AG09319 (cell line): ENCODE measurements around the gene ACTR1A.
"Not testable (repeated sequence)": the region's sequence is repeated elsewhere in the genome, so short reads cannot be mapped to it uniquely, and the experiment has no call there.

Experiments
- DNase-seq: peaks from one replicate; pipeline ENCODE4 v3.0.0-alpha.2; 2010; ENCODE audit warnings: low read depth; ENCODE audit errors: extremely low read depth
- TF ChIP-seq, protein P1 (sequence below): IDR thresholded peaks from 2 replicates; pipeline ENCODE4 v1.5.1; 2011; ENCODE audit warnings: low read depth, mild to moderate bottlenecking, inconsistent platforms, low read length, moderate library complexity

Gene ACTR1A

DNA sequence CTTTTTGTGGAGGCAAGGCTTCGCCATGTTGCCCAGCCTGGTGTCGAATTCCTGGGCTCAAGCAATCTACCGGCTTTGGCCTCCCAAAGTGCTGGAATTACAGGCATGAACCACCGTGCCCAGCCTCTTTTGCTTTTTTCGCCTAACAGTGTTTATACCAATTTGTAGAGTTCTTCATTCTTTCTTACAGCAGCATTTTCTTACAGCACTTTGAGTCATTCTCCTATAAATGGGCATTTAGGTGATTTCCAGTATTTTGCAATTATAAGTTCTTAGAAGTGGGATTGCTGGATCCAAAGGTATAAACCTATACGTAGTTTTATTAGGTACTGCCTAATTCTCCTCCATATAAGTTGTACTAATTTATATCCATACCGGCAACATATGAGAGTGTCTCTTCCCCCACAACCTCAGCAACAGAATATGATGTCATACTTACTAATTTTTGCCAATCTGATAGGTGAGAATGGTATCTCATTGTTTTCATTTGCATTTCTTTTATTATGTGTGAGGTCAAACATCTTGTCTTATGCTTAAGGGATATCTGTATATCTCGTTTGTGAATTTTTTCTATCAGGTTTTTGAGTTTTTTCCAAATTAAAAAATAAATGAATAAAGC, 40.4 kb upstream of the ACTR1A start:
- DNase-seq: no peak
- TF ChIP-seq, protein P1, sequence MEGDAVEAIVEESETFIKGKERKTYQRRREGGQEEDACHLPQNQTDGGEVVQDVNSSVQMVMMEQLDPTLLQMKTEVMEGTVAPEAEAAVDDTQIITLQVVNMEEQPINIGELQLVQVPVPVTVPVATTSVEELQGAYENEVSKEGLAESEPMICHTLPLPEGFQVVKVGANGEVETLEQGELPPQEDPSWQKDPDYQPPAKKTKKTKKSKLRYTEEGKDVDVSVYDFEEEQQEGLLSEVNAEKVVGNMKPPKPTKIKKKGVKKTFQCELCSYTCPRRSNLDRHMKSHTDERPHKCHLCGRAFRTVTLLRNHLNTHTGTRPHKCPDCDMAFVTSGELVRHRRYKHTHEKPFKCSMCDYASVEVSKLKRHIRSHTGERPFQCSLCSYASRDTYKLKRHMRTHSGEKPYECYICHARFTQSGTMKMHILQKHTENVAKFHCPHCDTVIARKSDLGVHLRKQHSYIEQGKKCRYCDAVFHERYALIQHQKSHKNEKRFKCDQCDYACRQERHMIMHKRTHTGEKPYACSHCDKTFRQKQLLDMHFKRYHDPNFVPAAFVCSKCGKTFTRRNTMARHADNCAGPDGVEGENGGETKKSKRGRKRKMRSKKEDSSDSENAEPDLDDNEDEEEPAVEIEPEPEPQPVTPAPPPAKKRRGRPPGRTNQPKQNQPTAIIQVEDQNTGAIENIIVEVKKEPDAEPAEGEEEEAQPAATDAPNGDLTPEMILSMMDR: no peak

DNA sequence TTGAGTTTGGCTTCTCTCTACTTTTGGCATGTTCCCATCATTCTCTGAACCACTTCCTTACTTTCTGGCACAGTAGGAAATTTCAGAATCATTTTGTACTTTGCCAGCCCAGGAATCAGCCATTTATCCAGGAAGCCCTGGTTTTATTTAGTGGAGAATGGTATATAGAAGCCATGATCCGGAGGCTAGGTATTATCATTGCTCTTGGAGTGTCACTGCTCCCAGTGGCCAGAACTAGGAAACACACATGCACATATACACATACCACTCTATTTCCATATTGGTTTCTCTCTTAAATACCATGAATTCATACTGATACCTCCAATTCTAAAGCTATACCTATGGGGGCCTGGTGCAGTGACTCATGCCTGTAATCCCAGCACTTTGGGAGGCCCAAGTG, 37.5 kb upstream of the ACTR1A start:
- TF ChIP-seq, protein P1: peak; percentile 23
- no peak for DNase-seq

DNA sequence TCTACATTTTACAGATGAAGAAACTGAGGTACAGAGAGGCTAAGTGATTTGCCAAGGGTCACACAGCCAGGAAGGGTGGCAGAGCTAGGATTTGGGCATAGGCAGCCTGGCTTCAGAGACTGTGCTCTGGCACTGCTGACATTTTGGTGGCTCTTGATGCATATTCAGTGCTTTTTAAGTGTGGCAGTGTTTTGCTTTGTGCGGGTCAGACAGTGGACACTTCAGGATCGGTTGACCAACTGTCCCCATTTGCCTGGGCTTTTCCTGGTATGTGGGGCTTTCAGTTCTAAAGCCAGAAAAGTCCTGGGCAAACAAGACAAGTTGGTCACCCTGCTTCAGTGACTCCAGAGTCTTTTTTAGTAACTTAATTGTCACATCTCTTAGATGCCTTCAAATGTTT, 36.3 kb upstream of the ACTR1A start:
- TF ChIP-seq, protein P1: no peak
- DNase-seq: no peak

DNA sequence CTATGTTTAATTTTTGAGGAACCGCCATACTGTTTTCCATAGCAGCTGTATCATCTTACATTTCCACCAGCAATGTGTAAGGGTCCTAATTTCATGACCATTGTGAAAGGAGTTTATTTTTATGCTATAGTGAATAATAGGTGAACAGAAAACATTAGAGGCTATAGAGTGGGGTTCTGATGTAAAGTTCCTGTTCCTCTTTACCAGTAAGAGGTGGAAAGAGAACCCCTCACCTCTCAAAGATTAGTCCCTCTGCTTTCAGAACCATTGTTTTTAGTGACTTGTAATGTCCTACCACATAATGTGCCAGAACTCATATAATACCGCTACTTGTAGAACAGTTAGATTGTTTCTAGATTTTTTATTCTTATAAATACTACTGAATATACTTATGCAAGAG, 35.4 kb upstream of the ACTR1A start:
- no peak for DNase-seq
- TF ChIP-seq, protein P1: no peak

DNA sequence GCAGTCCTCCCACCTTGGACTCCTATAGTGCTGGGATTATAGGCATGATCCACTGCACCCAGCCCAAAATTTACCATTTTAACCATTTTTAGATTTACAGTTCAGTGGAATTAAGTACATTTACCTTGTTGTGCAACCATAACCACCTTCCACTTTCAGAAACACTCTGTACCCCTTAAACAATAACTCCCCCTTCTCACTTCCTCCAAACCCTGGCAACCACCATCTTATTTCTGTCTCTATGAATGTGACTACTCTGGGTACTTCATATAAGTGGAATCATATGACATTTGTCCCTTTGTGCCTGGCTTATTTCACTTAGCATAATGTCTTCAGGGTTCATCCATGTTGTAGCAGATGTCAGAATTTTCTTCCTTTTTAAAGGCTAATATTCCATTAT, 34.9 kb upstream of the ACTR1A start:
- no peak for DNase-seq
- TF ChIP-seq, protein P1: no peak

DNA sequence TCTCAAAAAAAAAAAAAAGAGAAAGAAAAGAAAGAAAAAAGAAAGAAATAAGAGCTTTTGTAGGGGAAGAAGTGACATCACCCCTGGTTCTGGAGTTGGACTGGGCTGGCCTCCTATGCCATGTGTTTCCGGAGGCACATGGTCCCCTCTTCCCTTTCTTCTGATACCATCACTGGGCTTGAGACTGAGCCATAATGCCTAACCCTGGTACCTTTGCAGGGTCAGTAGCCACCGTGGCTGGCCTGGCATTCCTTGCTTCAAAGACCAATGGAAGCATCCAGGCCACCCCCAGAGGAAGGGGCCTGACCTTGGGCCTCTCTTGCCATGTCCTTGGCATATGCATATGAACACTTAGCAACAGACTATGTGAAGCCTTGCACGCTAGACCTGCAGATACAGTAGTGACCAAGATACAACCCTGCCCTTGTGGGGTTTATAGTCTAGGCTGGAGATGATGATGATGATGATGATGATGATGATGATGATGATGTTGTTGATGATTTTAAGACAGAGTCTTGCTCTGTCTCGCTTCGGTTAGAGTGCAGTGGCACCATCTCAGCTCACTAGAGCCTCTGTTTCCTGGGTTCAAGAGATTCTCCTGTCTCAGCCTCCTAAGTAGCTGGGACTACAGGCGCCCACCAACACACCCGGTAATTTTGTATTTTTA, 33.1 kb upstream of the ACTR1A start:
- TF ChIP-seq, protein P1: no peak
- DNase-seq: no peak

DNA sequence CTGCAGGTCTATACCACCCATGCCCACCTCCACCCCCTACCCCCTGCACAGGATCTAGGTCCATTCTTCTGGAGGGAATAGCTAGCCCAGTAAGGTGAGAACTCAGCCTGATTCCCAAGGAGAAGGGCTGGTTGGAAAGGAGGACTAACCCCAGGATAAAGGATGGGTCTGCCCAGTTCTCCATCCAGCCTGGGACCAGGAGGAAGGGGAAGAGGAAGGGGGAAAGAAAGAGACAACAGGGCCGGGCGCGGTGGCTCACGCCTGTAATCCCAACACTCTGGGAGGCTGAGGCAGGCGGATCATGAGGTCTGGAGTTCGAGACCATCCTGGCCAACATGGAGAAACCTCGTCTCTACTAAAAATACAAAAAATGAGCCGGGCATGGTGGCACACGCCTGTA, 32.5 kb upstream of the ACTR1A start:
- not testable (repeated sequence) for DNase-seq

DNA sequence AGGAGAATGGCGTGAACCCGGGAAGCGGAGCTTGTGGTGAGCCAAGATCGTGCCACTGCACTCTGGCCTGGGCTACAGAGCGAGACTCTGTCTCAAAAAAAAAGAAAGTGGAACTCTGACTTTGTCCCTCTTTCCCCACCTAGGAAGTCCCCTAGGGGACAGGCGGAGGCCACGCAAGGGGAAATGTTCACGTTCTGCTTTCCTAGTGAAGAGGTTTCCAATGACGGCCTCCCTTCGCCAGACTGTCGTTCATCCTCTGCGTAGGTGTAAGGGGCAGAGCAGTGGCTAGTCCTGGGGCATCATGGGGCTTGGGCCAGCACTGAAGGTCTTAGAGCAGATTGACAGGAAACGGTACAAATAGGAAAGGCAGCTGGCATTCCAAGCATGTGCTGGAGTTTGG, 31.8 kb upstream of the ACTR1A start:
- no peak for DNase-seq
- TF ChIP-seq, protein P1: no peak
